ENCODE measurements around the gene NUBP1. TPM values are rescaled to one million over a fixed set of nuclear protein-coding genes. Genes with fewer than 3 reads are reported as not detected.
"Not testable (repeated sequence)": the region's sequence is repeated elsewhere in the genome, so short reads cannot be mapped to it uniquely, and the experiment has no call there.

NUBP1 gene
- polyA plus RNA-seq, 3 donors: 52.8 to 56.6 (median 54.3) TPM

DNA sequence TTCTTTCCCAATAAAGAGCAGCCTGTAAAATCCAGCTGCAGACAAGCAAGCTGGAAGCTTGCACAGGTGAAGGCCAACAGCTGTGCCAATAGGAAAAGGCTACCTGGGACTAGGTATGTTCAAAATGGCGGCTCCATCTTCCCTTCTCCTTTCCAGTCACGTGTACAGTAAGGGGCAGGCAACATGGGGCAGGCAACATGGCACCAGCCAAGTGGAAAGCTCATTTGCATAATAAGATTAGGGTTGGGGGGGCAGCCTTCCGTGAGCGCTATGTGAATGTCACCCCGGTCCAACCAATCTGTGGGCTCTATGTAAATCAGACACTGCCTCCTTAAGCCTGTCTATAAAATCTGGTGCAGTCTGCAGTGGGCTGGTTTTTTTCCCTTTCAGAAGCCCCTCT, 43.7 kb downstream of the NUBP1 start:
- Mint-ChIP-seq H3K27ac (no peak overlapping the region), H3K9me3 (peaks cover 0 to 2% (median 0%) of the 10 kb centered on the region in 7 donors), H3K36me3 (no peaks in the 10 kb centered on the region), H3K4me1 (peaks cover 7% of the 10 kb centered on the region), H3K4me3 (no peak overlapping the region), H3K27me3 (ENCODE audit: low read depth in 3 of 3) (peaks cover 0 to 2% (median 1%) of the 10 kb centered on the region in 3 donors)
- Histone ChIP-seq H3K27ac (ENCODE audit: low read depth in 1 of 2, low read length in 2 of 2) (no peak overlapping the region), H4K20me1 (ENCODE audit: insufficient read depth, low read length) (no peaks in the 10 kb centered on the region), H3K4me3 (replicated peaks in 1 of 3; ENCODE audit: low read depth in 2 of 3, low read length in 3 of 3) (no peak overlapping the region), H3K9me3 (replicated peaks in 1 of 2; ENCODE audit: control insufficient read depth in 1 of 2, insufficient read depth in 1 of 2, low read length in 2 of 2) (no peaks in the 10 kb centered on the region), H2AFZ (ENCODE audit: insufficient read depth, low read depth, low read length, poor library complexity, severe bottlenecking) (no peak overlapping the region), H3K4me1 (ENCODE audit: control insufficient read depth in 1 of 2, insufficient read depth in 2 of 2, low read length in 2 of 2) (peaks cover 9 to 12% of the 10 kb centered on the region in 2 donors), H3K79me2 (ENCODE audit: insufficient read depth, low read length) (no peaks in the 10 kb centered on the region), H3K36me3 (replicated peaks in 1 of 2; ENCODE audit: control insufficient read depth in 1 of 2, insufficient read depth in 2 of 2, low read length in 2 of 2) (no peaks in the 10 kb centered on the region), H3K27me3 (ENCODE audit: control insufficient read depth in 2 of 2, insufficient read depth in 2 of 2, low read length in 2 of 2) (no peaks in the 10 kb centered on the region), H3K9ac (ENCODE audit: insufficient read depth, low read length, poor library complexity, severe bottlenecking) (no peak overlapping the region), H3K4me2 (replicated peaks; ENCODE audit: extremely low read depth, low read length, poor library complexity, severe bottlenecking) (no peak overlapping the region)
- intact Hi-C loops (cut with micrococcal nuclease): no loop called here
- TF ChIP-seq, protein P1, sequence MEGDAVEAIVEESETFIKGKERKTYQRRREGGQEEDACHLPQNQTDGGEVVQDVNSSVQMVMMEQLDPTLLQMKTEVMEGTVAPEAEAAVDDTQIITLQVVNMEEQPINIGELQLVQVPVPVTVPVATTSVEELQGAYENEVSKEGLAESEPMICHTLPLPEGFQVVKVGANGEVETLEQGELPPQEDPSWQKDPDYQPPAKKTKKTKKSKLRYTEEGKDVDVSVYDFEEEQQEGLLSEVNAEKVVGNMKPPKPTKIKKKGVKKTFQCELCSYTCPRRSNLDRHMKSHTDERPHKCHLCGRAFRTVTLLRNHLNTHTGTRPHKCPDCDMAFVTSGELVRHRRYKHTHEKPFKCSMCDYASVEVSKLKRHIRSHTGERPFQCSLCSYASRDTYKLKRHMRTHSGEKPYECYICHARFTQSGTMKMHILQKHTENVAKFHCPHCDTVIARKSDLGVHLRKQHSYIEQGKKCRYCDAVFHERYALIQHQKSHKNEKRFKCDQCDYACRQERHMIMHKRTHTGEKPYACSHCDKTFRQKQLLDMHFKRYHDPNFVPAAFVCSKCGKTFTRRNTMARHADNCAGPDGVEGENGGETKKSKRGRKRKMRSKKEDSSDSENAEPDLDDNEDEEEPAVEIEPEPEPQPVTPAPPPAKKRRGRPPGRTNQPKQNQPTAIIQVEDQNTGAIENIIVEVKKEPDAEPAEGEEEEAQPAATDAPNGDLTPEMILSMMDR (IDR thresholded peaks at IDR 0.05): no peak
- DNase-seq: no peak
- 90% methylated on average over 2 of the region's 5 CpGs for WGBS (ENCODE audit: insufficient coverage)

GRCh38 chr16:10788630-10789029, 45.0 kb downstream of the NUBP1 start:
- H3K36me3 ChIP-seq (replicated peaks in 1 of 2; ENCODE audit: control insufficient read depth in 1 of 2, insufficient read depth in 2 of 2, low read length in 2 of 2); H3K9me3 ChIP-seq (replicated peaks in 1 of 2; ENCODE audit: control insufficient read depth in 1 of 2, insufficient read depth in 1 of 2, low read length in 2 of 2); H3K4me3 ChIP-seq (replicated peaks in 1 of 3; ENCODE audit: low read depth in 2 of 3, low read length in 3 of 3); H3K27ac Mint-ChIP-seq; H3K27me3 ChIP-seq (ENCODE audit: control insufficient read depth in 2 of 2, insufficient read depth in 2 of 2, low read length in 2 of 2); H3K4me3 Mint-ChIP-seq; H2AFZ ChIP-seq (ENCODE audit: insufficient read depth, low read depth, low read length, poor library complexity, severe bottlenecking); H3K79me2 ChIP-seq (ENCODE audit: insufficient read depth, low read length); H3K9ac ChIP-seq (ENCODE audit: insufficient read depth, low read length, poor library complexity, severe bottlenecking); H3K36me3 Mint-ChIP-seq; intact Hi-C loops (cut with micrococcal nuclease); H3K27ac ChIP-seq (ENCODE audit: low read depth in 1 of 2, low read length in 2 of 2); H3K27me3 Mint-ChIP-seq (ENCODE audit: low read depth in 3 of 3); DNase-seq; H4K20me1 ChIP-seq (ENCODE audit: insufficient read depth, low read length); H3K9me3 Mint-ChIP-seq; H3K4me2 ChIP-seq (replicated peaks; ENCODE audit: extremely low read depth, low read length, poor library complexity, severe bottlenecking): not testable (repeated sequence)
- 80% methylated on average over 1 of the region's 4 CpGs for WGBS (ENCODE audit: insufficient coverage)
- H3K4me1 Mint-ChIP-seq: peaks cover 15% of the 10 kb centered on the region
- H3K4me1 ChIP-seq (ENCODE audit: control insufficient read depth in 1 of 2, insufficient read depth in 2 of 2, low read length in 2 of 2): peaks cover 19 to 21% of the 10 kb centered on the region in 2 donors
